ENCODE measurements around the gene MRPL17. TPM values are rescaled to one million over a fixed set of nuclear protein-coding genes. Genes with fewer than 3 reads are reported as not detected.

Gene MRPL17
- polyA plus RNA-seq, 1 donor from 2014 or later = 28.3 TPM

- H3K36me3 ChIP-seq (ENCODE audit: insufficient read depth, low read length) = peaks cover 8% of the 10 kb centered on the region
- H3K9me3 ChIP-seq (ENCODE audit: low read length) = no peaks in the 10 kb centered on the region
- no peak overlapping the region for H2AFZ ChIP-seq (ENCODE audit: low read depth, low read length)
- H3F3A ChIP-seq (ENCODE audit: insufficient read depth, low read length, poor library complexity, severe bottlenecking) = no peaks in the 10 kb centered on the region
- TF ChIP-seq SMC3 (conservative IDR thresholded peaks at IDR 0.05; ENCODE audit: poor library complexity) (no peak), REST (IDR thresholded peaks at IDR 0.05; ENCODE audit: borderline replicate concordance) (no peak), POLR2AphosphoS5 (IDR thresholded peaks at IDR 0.05) (no peak), MXI1 (conservative IDR thresholded peaks at IDR 0.05; ENCODE audit: poor library complexity, severe bottlenecking) (no peak), EP300 (conservative IDR thresholded peaks at IDR 0.05; ENCODE audit: poor library complexity, severe bottlenecking) (no peak), EZH2 (IDR thresholded peaks at IDR 0.05; ENCODE audit: borderline replicate concordance, insufficient read depth, low read length, poor library complexity, severe bottlenecking) (no peak), TAF1 (IDR thresholded peaks at IDR 0.05; ENCODE audit: low read depth) (no peak), RAD21 (conservative IDR thresholded peaks at IDR 0.05) (no peak)
- TF ChIP-seq, protein P1, sequence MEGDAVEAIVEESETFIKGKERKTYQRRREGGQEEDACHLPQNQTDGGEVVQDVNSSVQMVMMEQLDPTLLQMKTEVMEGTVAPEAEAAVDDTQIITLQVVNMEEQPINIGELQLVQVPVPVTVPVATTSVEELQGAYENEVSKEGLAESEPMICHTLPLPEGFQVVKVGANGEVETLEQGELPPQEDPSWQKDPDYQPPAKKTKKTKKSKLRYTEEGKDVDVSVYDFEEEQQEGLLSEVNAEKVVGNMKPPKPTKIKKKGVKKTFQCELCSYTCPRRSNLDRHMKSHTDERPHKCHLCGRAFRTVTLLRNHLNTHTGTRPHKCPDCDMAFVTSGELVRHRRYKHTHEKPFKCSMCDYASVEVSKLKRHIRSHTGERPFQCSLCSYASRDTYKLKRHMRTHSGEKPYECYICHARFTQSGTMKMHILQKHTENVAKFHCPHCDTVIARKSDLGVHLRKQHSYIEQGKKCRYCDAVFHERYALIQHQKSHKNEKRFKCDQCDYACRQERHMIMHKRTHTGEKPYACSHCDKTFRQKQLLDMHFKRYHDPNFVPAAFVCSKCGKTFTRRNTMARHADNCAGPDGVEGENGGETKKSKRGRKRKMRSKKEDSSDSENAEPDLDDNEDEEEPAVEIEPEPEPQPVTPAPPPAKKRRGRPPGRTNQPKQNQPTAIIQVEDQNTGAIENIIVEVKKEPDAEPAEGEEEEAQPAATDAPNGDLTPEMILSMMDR (IDR thresholded peaks at IDR 0.05; ENCODE audit: poor library complexity, severe bottlenecking) = no peak
- no peaks in the 10 kb centered on the region for H3K9me2 ChIP-seq (ENCODE audit: insufficient read depth, low read length)
- no peak overlapping the region for H3K4me3 ChIP-seq (ENCODE audit: low read length)
- H4K20me1 ChIP-seq (ENCODE audit: insufficient read depth) = peaks cover 69% of the 10 kb centered on the region
- H3K27me3 ChIP-seq (ENCODE audit: insufficient read depth, low read depth, low read length) = no peaks in the 10 kb centered on the region
- H3K9ac ChIP-seq (ENCODE audit: low read length) = no peak overlapping the region
- no peak overlapping the region for H3K4me2 ChIP-seq (ENCODE audit: low read length)
- no peak overlapping the region for H3K27ac ChIP-seq (ENCODE audit: low read length)
- peaks cover 42% of the 10 kb centered on the region for H3K79me2 ChIP-seq (replicated peaks; ENCODE audit: insufficient read depth, low read length)
Measured at GRCh38 chr11:6636480-6636879, 46.7 kb downstream of the MRPL17 start.

- no peak overlapping the region for H3K4me3 ChIP-seq (ENCODE audit: low read length)
- no peaks in the 10 kb centered on the region for H3K9me3 ChIP-seq (ENCODE audit: low read length)
- peaks cover 39% of the 10 kb centered on the region for H3K79me2 ChIP-seq (replicated peaks; ENCODE audit: insufficient read depth, low read length)
- peaks cover 13% of the 10 kb centered on the region for H3K36me3 ChIP-seq (ENCODE audit: insufficient read depth, low read length)
- H3K9me2 ChIP-seq (ENCODE audit: insufficient read depth, low read length) = no peaks in the 10 kb centered on the region
- no peak overlapping the region for H3K9ac ChIP-seq (ENCODE audit: low read length)
- H3K27me3 ChIP-seq (ENCODE audit: insufficient read depth, low read depth, low read length) = no peaks in the 10 kb centered on the region
- H3F3A ChIP-seq (ENCODE audit: insufficient read depth, low read length, poor library complexity, severe bottlenecking) = no peaks in the 10 kb centered on the region
- TF ChIP-seq MXI1 (conservative IDR thresholded peaks at IDR 0.05; ENCODE audit: poor library complexity, severe bottlenecking) (no peak), EZH2 (IDR thresholded peaks at IDR 0.05; ENCODE audit: borderline replicate concordance, insufficient read depth, low read length, poor library complexity, severe bottlenecking) (no peak), REST (IDR thresholded peaks at IDR 0.05; ENCODE audit: borderline replicate concordance) (no peak), TAF1 (IDR thresholded peaks at IDR 0.05; ENCODE audit: low read depth) (no peak), EP300 (conservative IDR thresholded peaks at IDR 0.05; ENCODE audit: poor library complexity, severe bottlenecking) (no peak), RAD21 (conservative IDR thresholded peaks at IDR 0.05) (no peak)
- H3K27ac ChIP-seq (ENCODE audit: low read length) = no peak overlapping the region
- H2AFZ ChIP-seq (ENCODE audit: low read depth, low read length) = no peak overlapping the region
- no peak overlapping the region for H3K4me2 ChIP-seq (ENCODE audit: low read length)
- H4K20me1 ChIP-seq (ENCODE audit: insufficient read depth) = peaks cover 57% of the 10 kb centered on the region
Measured at GRCh38 chr11:6635082-6635932, 47.8 kb downstream of the MRPL17 start.
